Keratinocyte (primary cell): ENCODE data around the gene EVI5L. TPM values are rescaled to one million over a fixed set of nuclear protein-coding genes. Genes with fewer than 3 reads are reported as not detected.

Source experiments
- DNase-seq: peaks from one replicate; pipeline ENCODE4 v3.0.0-alpha.2; 2011; ENCODE audit warnings: low read depth, missing footprints, low spot score
- FAIRE-seq: peaks from 2 replicates; lab custom pipeline; 2011; peaks lifted over from hg19 to GRCh38; lab: Jason Lieb, UNC
- H2AFZ ChIP-seq: 2 replicates; pipeline ENCODE4 v1.6.0; 2012; ENCODE audit warnings: low read length, control low read depth, inconsistent platforms; ENCODE audit not compliant: control insufficient read depth
- H3K27ac ChIP-seq: 2 replicates; pipeline ENCODE4 v1.5.1; 2011; ENCODE audit warnings: low read length; ENCODE audit not compliant: control insufficient read depth, insufficient read depth
- H3K27me3 ChIP-seq: 3 replicates; pipeline ENCODE4 v1.6.0; 2011; ENCODE audit warnings: low read length; ENCODE audit not compliant: control insufficient read depth, insufficient read depth; ENCODE audit errors: extremely low read depth
- H3K36me3 ChIP-seq, 2 experiments: 2 replicates in 1 of 2; 3 replicates in 1 of 2; pipeline ENCODE4 v1.5.1; 2011; ENCODE audit warnings: low read length in 2 of 2, mild to moderate bottlenecking in 1 of 2; ENCODE audit not compliant: control insufficient read depth in 2 of 2, insufficient read depth in 2 of 2; ENCODE audit errors: extremely low read depth in 1 of 2
- H3K4me1 ChIP-seq: 3 replicates; pipeline ENCODE4 v1.5.1; 2011; ENCODE audit warnings: low read length; ENCODE audit not compliant: control insufficient read depth, insufficient read depth; ENCODE audit errors: extremely low read depth
- H3K4me2 ChIP-seq: 3 replicates; pipeline ENCODE4 v1.6.0; 2011; ENCODE audit warnings: low read depth, low read length; ENCODE audit not compliant: control insufficient read depth, insufficient read depth; ENCODE audit errors: extremely low read depth
- H3K4me3 ChIP-seq, 3 experiments: fragments of 200-600 bp in 1 of 3; sonication (generic) in 1 of 3; 2 replicates in 2 of 3; 3 replicates in 1 of 3; pipeline ENCODE4 v1.5.1; 2011 to 2016; ENCODE audit warnings: low read length in 3 of 3, mild to moderate bottlenecking in 3 of 3, control low read depth in 2 of 3, inconsistent platforms in 1 of 3, low read depth in 1 of 3, mixed read lengths in 1 of 3, mixed run types in 1 of 3, moderate library complexity in 1 of 3; ENCODE audit not compliant: control insufficient read depth in 2 of 3, insufficient read depth in 2 of 3; ENCODE audit errors: extremely low read depth in 1 of 3
- H3K79me2 ChIP-seq: 2 replicates; pipeline ENCODE4 v1.6.0; 2012; ENCODE audit warnings: low read length; ENCODE audit not compliant: control insufficient read depth, insufficient read depth
- H3K9ac ChIP-seq: 3 replicates; pipeline ENCODE4 v1.6.0; 2011; ENCODE audit warnings: low read length; ENCODE audit not compliant: control insufficient read depth, insufficient read depth; ENCODE audit errors: extremely low read depth
- H3K9me1 ChIP-seq: 3 replicates; pipeline ENCODE4 v1.6.0; 2011; ENCODE audit warnings: low read length; ENCODE audit not compliant: control insufficient read depth, insufficient read depth; ENCODE audit errors: extremely low read depth
- H3K9me3 ChIP-seq: 2 replicates; pipeline ENCODE4 v1.5.1; 2012; ENCODE audit warnings: low read depth, low read length; ENCODE audit not compliant: control insufficient read depth
- H4K20me1 ChIP-seq: 3 replicates; pipeline ENCODE4 v1.6.0; 2011; ENCODE audit warnings: low read length; ENCODE audit not compliant: control insufficient read depth, insufficient read depth; ENCODE audit errors: extremely low read depth
- CTCF ChIP-seq, 3 experiments: IDR thresholded peaks in 1 of 3; conservative IDR thresholded peaks in 1 of 3; optimal IDR thresholded peaks in 1 of 3; 2 replicates in 2 of 3; 3 replicates in 1 of 3; pipeline versions ENCODE3 to v1.5.1; 2011; ENCODE audit warnings: low read length in 3 of 3, mild to moderate bottlenecking in 3 of 3, moderate library complexity in 2 of 3, control low read depth in 1 of 3, inconsistent platforms in 1 of 3; ENCODE audit not compliant: insufficient read depth in 2 of 3; ENCODE audit errors: extremely low read depth in 1 of 3
- EZH2 ChIP-seq: IDR thresholded peaks from one replicate; pipeline ENCODE4 v1.6.1; 2012; ENCODE audit warnings: inconsistent platforms, mild to moderate bottlenecking, low read length, moderate library complexity
- dilution Hi-C: fragments of 300-500 bp; cut with MboI; formaldehyde crosslinking; loops from one replicate; pipeline ENCODE4 v1.7.0; 2020; ENCODE audit warnings: low sequenced_read_pairs; ENCODE audit not compliant: extremely low pct_ligation_motif_present
- polyA plus RNA-seq, 5 experiments: library from polyadenylated mRNA; depleted of rRNA in 3 of 5; stranded (reverse) in 3 of 5; stranded (forward) in 1 of 5; unstranded in 1 of 5; fragments of >200 nt; gene quantifications; 1 replicate in 1 of 5; 2 replicates in 3 of 5; 3 replicates in 1 of 5; pipeline versions ENCODE4 v1.2.1 to v1.2.3, GENCODE V29; 2011 to 2012; ENCODE audit warnings: missing spikeins in 2 of 5, low read depth in 1 of 5, low replicate concordance in 1 of 5

The EVI5L gene
- polyA plus RNA-seq, 1 donor (not counting 4 experiments of a cell fraction or from before 2014, with no cell fraction given) = 7.5 TPM

GRCh38 chr19:7883105-7883504, 53.1 kb downstream of the EVI5L start:
- Histone ChIP-seq H3K36me3 (no peaks in the 10 kb centered on the region), H3K27me3 (no peaks in the 10 kb centered on the region), H3K9ac (no peak overlapping the region), H3K79me2 (no peaks in the 10 kb centered on the region), H3K4me1 (peaks cover 2% of the 10 kb centered on the region), H3K27ac (no peak overlapping the region), H4K20me1 (no peaks in the 10 kb centered on the region), H3K4me2 (no peak overlapping the region), H3K4me3 (no peak overlapping the region), H2AFZ (no peak overlapping the region), H3K9me3 (no peaks in the 10 kb centered on the region), H3K9me1 (no peaks in the 10 kb centered on the region)
- DNase-seq (no peak), FAIRE-seq (no peak)
- dilution Hi-C loops = no loop called here
- TF ChIP-seq EZH2 = no peak
- no peak for TF ChIP-seq CTCF (optimal IDR thresholded peaks at IDR 0.05 in 1 of 3, IDR thresholded peaks at IDR 0.05 in 1 of 3, conservative IDR thresholded peaks at IDR 0.05 in 1 of 3; ENCODE audit: extremely low read depth in 1 of 3, insufficient read depth in 2 of 3, low read length in 3 of 3)

GRCh38 chr19:7883796-7884570, 54.0 kb downstream of the EVI5L start:
- Histone ChIP-seq H3K9me3 (no peaks in the 10 kb centered on the region), H3K79me2 (peaks cover 4% of the 10 kb centered on the region), H4K20me1 (no peaks in the 10 kb centered on the region), H2AFZ (no peak overlapping the region), H3K4me3 (no peak overlapping the region), H3K9ac (no peak overlapping the region), H3K9me1 (no peaks in the 10 kb centered on the region), H3K36me3 (no peaks in the 10 kb centered on the region), H3K27ac (no peak overlapping the region), H3K4me2 (no peak overlapping the region), H3K4me1 (peaks cover 6% of the 10 kb centered on the region), H3K27me3 (no peaks in the 10 kb centered on the region)
- no peak for DNase-seq
- FAIRE-seq = no peak
- TF ChIP-seq CTCF (optimal IDR thresholded peaks at IDR 0.05 in 1 of 3, IDR thresholded peaks at IDR 0.05 in 1 of 3, conservative IDR thresholded peaks at IDR 0.05 in 1 of 3; ENCODE audit: extremely low read depth in 1 of 3, insufficient read depth in 2 of 3, low read length in 3 of 3) (no peak), EZH2 (no peak)
- dilution Hi-C loops = no loop called here
